Stimulated activated CD4-positive, alpha-beta T cell treated with anti-CD3 and anti-CD28 coated beads, Interleukin-4, amount 100 ng/mL, for 1 hour (primary cell): ENCODE data around the gene DMAC1.
A peak's percentile ranks its signal among the peaks of the same experiment; 100 is the strongest.

Experiments
- DNase-seq: peaks from one replicate; pipeline ENCODE4 v3.0.0-alpha.2; 2020

DMAC1 gene

GRCh38 chr9:7799234-7799943 lies at the start of gene DMAC1:
Gene DMAC1 (minus strand): TSS chr9:7799778. CDS start chr9:7799734, 44 bp downstream.
- peak; percentile 76 for DNase-seq

GRCh38 chr9:7849362-7849761 lies 49.8 kb upstream of the DMAC1 start:
- no peak for DNase-seq

- DNase-seq, result no peak
These were observed 48.9 kb upstream of the DMAC1 start for GRCh38 chr9:7848498-7848897.

- DNase-seq, result no peak
These were observed 44.7 kb upstream of the DMAC1 start for GRCh38 chr9:7844242-7844641.

- no peak for DNase-seq
These were observed 42.3 kb upstream of the DMAC1 start for GRCh38 chr9:7841831-7842230.

GRCh38 chr9:7834531-7834930 lies 35.0 kb upstream of the DMAC1 start:
- DNase-seq, result no peak

GRCh38 chr9:7828334-7828733 lies 28.8 kb upstream of the DMAC1 start:
- DNase-seq, result no peak

- DNase-seq, result no peak
These were observed 28.2 kb upstream of the DMAC1 start for GRCh38 chr9:7827792-7828191.

- no peak for DNase-seq
These were observed 27.5 kb upstream of the DMAC1 start for GRCh38 chr9:7827056-7827455.

GRCh38 chr9:7823651-7824050 lies 24.1 kb upstream of the DMAC1 start:
- no peak for DNase-seq

GRCh38 chr9:7819984-7820383 lies 20.4 kb upstream of the DMAC1 start:
- DNase-seq, result no peak

- no peak for DNase-seq
These were observed 16.4 kb upstream of the DMAC1 start for GRCh38 chr9:7816021-7816420.

GRCh38 chr9:7813030-7813429 lies 13.5 kb upstream of the DMAC1 start:
- no peak for DNase-seq

- DNase-seq, result no peak
These were observed 12.1 kb upstream of the DMAC1 start for GRCh38 chr9:7811677-7812076.

- no peak for DNase-seq
These were observed 3.1 kb upstream of the DMAC1 start for GRCh38 chr9:7802666-7803065.

- DNase-seq, result no peak
These were observed 337 bp upstream of the DMAC1 start for GRCh38 chr9:7799944-7800285.

GRCh38 chr9:7794196-7794595 lies 5.4 kb downstream of the DMAC1 start:
- no peak for DNase-seq

- DNase-seq, result no peak
These were observed 8.2 kb downstream of the DMAC1 start for GRCh38 chr9:7791394-7791793.

- DNase-seq, result no peak
These were observed 8.8 kb downstream of the DMAC1 start for GRCh38 chr9:7790819-7791182.

- no peak for DNase-seq
These were observed 9.4 kb downstream of the DMAC1 start for GRCh38 chr9:7790022-7790818.

GRCh38 chr9:7788772-7789171 lies 10.8 kb downstream of the DMAC1 start:
- no peak for DNase-seq

- DNase-seq, result no peak
These were observed 13.8 kb downstream of the DMAC1 start for GRCh38 chr9:7785813-7786212.

GRCh38 chr9:7784472-7784871 lies 15.1 kb downstream of the DMAC1 start:
- no peak for DNase-seq

GRCh38 chr9:7783635-7784063 lies 15.9 kb downstream of the DMAC1 start:
- DNase-seq, result no peak
